T-helper 9 cell (primary cell): ENCODE results near the gene DAPK3.
"Not testable (repeated sequence)": the region's sequence is repeated elsewhere in the genome, so short reads cannot be mapped to it uniquely, and the experiment has no call there.

Experiments used
- DNase-seq: peaks from one replicate; pipeline ENCODE4 v3.0.0-alpha.2; 2020

DAPK3 gene

DNA sequence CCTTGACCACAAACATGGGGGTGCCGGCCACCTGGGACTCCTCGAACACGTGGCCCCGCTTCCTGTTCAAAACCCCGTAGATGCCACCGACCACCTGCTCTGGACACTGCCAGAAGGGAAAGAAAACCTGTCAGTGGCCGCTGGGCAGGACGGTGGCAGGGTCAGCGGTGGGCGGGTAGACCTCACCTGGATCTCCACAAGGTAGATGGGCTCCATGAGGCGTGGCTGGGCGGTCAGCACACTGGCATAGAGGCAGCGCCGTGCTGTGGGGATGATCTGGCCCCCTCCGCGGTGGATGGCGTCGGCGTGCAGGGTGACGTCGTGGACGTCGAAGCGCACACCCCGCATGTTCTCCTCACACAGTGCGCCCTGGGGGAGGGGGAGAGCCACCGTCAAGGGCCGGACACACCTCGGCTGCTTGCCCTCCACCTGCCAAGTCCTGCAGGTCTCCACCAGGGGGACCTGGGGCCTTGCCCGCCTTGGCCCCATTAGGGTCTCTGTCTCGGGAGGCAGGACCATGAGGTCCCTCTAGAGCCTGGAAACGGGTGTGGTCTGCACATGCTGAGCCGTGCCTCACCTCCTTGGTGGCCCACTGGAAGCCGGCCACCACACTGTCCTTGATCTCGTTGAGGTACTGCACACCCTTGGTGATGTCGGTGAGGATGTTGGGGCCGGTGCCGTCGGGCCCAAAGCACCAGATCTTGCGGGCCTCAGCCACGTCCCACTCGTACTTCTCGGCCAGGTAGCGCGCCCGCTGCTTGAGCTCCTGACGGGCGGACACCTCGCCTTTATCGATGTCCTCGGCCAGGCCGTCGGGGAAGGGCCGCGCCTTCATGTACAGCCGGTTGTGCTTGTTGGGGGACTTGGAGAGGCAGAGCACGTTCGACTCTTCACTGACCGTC, 6.6 kb upstream of the DAPK3 start:
- no peak for DNase-seq

DNA sequence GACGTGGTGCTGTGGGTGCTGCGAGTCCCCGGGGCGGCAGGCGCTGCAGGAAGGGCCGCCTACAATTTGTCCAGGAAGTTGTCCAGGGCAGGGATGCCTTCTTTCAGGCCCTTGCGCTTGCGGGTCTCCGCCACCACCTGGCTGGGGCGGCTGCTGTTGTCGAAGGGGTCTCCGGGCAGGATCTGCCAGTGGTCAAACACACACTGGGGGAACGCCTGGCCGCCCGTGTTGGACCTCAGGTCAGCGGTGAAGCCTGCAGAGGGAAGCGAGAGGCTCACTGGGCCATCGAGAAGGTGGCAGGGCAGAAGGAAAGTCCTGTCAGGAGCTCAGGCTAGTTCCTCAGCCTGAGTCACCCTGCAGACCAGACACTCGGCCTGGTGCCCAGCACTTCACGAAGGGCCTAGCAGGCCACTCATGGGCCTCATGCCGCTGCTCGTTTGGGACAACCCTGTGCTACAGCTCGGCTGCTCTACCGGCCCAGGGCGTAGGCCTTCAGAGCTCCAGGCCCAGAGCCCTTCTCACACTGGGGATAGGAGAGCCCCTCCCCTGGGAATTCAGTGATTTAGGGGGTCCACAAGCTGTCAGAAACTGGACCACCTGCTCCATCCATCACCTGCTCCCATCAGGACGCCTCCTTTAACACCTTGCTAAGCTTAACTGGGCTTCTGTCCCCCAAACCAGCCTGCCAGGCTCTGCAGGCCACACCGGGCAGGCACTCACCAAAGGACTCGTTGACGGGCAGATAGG, 5.8 kb upstream of the DAPK3 start:
- DNase-seq: no peak

DNA sequence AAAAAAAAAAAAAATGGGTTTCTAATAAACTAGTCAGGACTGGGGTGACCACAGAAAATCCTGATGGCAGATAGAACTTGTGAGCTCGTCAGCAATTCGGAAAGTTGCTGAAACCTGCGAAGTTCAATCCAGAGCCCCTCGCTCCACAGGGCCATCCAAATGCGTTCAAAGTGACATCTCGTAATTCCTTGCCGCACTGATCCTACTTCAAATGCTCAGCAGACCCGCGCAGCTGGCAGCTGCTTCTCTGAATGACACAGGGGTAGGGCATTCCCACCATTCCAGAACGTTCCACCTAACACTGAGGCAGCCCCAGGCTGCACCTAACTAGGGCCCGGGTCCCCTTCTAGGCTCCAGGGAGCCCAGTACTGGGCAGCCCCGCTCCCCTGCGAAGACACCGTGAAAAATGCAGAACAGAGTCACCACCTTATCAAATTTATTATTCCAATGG, 4.8 kb upstream of the DAPK3 start:
- no peak for DNase-seq

DNA sequence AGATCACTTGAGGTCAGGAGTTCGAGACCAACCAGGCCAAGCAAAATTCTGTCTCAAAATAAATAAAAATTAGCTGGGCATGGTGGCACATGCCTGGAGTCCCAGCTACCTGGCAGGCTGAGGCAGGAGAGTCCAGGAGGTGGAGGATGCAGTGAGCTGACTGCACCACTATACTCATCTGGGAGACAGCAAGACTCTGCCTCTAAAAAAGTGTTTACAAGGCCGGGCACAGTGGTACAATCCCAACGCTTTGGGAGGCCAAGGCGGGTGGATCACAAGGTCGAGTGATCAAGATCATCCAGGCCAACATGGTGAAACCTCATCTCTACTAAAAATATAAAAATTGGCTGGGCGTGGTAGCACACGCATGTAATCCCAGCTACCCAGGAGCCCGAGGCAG, 4.2 kb upstream of the DAPK3 start:
- no peak for DNase-seq

DNA sequence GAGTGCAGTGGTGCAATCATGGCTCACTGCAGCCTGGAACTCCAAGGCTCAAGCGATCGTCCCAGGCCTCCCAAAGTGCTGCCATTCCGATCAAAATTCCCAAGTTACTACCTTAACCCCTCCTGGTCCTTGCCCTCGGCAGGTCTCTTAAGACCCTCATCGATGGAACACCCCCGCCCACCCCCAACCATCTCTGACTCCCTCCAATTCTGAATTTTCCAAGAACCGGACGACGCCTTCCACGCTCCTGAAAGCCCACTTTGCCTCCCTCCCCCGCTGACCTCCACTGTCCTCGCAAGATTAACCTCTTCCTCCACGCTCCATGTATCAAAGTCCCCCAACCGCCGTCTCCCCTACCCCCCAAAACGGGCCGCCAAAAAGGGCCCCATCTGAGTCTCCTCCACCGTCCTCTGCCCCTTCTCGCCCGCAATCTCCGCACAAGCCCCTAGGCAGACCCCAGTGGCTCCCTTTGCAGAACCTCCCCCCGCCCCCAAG, 539 bp downstream of the DAPK3 start:
- DNase-seq: no peak

DNA sequence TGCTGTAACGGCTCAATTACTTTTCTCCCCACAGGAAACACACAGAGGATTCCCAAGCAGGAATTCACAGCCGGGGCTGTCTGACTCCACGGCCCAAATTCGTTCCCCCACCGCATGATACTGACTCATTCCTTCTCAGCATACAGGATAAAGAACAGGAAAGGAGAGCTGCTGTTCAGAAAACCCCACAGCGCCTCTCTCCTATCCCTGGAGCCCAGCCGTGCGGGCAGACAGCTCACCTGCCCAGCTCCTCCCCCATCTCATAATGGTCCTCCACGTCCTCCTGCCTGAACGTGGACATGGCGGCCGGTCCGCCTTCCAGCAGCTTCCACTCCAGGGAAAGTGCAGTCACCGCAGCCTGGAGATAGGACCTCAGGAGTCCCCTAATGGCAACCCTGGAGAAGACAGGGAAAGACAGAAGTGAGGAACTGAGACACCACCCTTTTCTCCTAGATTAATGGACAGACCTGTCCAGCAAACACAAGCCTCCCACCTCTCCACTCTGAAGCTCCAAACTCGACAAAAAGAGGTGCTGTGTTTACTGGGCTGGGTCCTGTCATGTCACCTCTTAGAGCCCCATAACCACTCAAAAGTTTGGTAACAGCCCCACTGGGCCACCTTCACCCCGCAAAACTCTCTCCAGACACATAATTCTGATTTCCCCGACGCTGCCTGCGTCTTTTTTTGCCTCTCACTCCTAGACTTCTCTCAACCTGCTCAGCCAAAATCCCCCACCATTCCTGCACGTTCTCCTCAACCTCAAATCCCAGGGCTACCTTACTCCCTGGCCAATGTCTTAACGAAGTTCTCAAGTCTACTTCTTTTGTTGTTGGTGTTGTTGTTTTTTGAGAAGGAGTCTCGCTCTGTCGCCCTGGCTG, 1.2 kb downstream of the DAPK3 start:
- DNase-seq: no peak

DNA sequence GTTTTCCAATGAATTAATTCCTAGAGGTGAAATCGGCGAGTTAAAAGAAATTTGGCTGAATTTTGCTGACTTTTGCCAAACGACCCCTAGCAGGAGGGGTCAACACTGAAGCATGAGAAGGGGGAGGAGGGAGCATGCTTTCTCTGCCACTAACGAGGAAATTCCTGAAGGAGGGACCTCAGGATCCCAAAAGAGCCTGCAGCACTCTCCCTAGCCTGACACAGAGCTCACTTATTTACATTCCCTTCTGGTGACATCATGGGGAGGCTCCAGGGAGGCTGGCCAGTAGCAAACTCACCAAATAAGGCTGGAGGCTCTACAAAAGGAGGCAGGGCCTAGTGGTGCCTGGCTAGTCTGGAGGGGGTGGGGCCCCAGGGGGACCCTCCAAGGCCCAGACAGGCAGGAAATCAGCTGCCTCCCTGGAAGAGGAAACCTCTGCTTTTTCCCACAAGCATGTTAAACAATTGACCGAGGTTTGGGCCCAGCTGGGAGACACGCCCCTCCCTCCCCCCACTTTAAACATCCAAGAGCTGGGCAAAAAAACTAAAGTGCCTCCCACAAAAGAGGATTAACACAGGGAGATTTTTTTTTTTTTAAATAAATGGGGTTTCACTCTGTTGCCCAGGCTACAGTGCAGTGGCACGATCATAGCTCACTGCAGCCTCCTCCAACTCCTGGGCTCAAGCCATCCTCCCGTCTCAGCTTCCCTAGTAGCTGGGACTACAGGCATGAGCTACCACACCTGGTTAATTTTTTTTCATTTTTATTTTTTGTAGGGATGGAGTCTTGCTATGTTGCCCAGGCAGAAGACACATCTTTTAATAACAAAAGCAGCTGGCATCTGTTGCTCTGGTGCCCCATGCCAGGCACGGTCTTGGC, 2.1 kb downstream of the DAPK3 start:
- DNase-seq: no peak

DNA sequence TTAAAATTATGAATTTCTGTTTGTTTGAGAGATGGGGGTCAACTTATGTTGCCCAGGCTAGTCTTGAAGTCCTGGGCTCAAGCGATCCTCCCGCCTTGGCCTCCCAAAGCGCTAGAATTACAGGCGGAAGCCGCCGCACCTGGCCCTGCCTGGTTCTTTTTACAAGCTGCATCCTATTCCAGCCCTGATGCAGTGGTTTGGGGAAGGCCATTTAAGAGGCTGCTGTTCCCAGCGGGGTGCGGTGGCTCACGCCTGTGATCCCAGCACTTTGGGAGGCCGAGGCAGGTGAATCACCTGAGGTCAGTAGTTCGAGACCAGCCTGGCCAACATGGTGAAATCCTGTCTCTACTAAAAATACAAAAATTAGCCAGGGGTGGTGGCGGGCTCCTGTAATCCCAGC, 2.9 kb downstream of the DAPK3 start:
- not testable (repeated sequence) for DNase-seq

DNA sequence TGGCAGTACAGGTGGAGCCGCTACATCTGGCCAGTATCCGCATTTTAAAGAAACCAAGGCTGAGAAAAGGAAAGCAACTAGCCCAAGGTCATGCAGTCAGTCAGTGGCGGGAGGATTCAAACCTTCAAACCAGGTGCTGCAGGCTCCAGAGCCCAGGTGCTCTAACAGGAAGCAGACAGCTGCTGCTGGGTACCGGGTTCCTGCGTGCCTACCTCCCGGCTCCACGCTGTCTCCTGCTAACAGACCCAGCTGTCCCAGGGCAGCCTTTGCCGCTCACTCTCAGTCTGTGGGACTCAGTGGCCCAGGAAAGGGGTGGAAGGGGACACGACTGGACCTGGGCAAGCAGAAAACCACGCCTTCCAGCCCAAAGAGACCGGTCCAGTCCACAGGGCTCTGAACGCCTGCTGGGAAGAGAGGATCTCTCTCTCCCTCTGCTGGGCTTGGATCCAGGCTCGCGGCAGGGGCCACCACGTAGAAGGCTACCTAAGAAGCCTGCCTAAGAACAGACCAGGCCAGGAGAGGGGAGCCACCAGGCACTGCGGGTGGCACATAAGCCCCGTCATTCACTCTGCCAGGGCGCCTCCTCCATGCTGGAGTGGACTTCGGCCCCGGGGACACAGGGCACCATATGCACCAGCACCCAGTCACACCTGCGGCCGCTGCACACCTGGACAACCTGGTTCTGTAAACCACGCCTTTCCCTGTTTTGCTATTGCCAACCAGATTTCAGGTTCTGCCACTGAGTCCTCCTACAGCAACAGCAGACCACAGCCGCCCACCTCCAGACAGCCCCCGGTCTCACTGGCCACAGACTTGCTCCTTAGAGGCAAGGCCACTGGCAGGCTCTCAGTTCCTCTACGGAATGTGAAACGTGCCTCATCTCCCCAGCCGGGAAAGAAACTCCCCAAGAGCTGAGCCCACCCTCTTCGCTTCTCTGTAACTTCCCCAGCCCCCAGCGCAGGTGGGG, 4.6 kb downstream of the DAPK3 start:
- DNase-seq: no peak

DNA sequence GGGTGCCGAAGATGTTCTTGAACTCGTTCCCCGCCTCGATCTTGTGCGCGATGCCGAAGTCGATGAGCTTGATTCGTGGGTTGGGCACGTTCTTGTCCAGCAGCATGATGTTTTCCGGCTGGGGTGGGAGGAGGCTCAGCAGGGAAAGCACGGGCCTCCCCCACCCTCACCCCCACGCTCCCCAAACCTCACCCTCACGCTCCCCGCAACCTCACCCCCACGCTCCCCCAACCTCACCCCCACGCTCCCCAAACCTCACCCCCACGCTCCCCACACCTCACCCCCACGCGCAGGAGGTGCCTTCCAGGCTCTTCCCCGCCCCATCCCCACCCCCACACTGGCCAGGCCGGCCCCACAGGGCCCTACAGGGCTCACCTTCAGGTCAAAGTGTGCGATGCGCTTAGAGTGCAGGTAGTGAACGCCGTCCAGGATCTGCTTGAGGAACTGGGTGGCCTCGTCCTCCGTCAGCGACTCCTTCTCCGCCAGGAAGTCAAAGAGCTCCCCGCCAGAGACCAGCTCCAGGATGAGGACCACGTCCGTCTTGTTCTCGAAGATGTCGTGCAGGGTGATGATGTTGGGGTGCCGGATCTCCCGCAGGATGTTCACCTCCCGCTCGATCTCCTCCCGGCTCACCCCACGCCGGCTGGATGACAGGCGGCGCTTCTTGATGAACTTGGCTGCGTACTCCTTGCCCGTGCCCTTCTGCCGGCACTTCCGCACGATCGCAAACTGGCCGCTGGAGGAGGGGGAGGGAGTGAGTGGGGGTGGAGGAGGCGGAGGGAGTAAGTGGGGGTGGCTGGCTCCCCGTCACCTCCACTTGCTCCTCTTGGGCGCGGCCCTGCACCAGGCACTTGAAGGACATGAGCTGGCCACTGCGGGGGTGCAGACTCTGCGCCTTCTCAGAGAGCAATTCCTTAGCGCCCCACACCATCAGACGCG, 6.4 kb downstream of the DAPK3 start:
- DNase-seq: no peak

DNA sequence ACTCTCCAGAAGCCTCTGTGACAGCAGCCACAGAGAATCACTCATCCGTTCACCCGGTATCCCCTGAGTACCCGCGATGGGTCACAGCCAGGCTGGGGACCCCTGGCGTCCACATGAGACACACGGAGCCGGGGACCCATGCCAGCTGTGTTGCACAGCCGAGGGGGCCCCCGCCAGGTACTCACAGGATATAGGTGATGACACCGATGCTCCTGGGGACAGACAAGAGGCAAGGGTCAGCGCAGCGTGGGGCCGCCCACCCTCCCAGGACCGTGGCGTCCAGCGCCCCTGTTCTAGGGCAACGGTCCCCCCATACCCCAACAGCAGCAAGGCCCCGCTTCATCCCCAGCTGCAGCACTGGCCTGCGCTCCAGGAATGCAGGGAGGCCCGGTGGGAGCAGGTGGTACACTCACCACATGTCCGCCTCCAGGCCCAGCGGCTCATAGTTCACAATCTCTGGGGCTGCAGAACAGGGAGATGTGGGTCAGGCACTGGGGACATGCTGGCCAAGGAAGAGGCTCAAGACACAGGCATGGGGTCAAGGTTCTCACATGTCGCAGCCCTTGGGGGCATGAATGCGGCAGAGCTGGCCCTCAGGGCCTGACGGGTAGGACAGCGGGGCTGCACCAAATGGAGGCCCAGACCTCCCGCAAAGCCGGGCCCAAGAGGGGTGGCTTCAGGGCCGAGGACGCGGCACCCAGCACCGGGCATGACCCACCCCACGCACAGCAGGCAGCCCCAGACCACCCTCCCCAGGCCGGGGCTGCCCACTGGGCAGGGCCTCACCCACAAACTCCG, 7.2 kb downstream of the DAPK3 start:
- DNase-seq: no peak

DNA sequence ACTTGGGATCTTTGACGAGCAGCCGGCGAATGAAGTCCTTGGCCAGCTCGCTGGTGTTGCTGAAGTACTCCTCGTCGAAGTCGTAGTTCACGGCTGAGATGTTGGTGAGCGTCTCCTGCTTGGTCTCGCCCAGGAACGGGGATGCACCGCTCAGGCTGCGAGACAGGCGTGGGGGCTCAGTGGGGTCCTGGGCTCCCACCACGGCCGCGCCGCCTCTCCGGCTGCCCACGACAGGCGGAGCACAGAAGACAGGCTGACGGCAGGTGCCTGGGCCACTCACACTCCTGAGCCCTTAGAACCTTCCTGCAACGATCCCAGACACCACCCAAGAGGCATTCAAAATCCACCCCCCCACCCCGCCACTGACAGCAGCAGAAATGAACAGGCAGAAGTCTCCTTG, 9.9 kb downstream of the DAPK3 start:
- no peak for DNase-seq

DNA sequence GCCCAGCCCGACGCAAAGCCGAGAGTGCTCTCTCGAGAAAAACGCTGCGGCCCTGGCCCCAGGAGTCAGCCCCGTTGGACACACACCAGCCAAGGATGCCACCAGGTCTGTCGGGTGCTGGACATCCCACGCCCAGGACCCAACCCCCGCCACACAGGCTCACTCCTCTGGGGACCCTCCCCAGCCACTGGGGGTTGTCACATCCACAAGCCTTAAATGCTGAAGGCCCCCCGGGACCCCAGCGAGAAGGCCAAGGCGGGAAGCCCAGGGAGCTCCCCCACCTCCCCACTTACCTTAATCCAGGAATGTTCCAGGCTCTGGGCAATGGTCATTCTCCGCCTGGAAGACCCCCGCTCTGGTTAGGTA, 11.2 kb downstream of the DAPK3 start:
- no peak for DNase-seq

DNA sequence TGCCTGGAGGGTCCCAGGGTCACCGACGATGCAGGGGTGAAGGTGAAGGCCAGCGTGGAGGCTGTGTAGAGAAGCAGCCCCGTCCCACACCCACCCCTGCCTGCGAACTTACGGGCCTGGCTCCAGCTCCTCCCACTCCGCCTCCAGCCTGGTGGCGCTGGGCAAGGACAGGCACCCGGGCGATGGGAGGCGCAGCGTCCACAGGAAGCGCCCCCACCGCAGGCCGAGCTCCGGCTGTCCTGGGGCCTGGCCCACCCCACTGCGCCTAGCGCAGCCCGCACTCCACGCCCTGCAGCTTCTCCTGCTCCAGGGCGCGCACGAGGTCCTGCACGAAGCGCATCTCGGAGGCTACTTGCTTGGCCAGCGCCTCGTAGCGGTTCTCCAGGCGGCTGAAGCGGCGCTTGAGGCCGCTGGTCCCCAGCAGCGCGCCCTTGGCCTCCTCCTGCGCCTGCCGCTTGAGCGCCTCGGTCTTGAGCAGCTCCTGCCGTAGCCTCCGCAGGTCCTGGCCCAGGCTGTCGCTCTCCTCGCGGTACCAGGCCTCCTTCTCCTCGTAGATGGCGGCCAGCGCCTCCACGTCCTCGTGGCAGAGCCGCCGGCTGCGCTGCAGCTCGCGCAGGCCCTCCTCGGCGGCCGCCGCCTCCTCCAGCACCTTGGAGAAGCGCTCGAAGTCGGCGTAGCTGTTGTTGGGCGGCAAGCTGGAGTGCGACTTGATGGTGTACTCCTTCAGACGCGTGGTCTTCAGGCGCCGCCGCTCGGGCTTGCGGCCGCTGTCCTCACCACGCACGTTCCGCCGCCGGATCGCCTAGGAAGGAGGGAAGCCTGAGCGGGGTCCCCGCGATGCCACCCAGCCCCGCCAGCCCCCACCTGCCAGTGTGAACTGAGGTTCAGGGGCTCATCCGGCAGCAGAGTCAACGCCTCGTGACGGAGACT, 11.8 kb downstream of the DAPK3 start:
- DNase-seq: no peak

DNA sequence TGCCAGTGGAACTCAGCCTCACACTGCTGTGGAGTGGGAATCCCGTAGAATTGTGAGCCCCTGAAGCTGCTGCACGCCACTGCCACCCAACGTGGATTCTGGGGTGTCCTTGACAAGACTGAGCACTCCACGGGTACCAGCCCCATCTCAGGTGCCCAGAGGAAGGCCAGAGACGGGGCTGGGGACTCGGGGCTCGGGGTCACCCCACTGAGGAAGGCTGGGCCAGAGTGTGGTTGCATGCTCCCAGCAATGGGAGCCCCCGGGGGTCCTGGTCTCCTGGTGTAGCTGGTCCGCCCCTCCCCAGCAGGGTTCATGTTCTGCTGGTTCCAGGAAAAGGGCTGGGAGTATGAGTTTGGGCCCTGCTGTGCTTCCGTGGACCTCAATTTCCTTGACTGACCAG, 15.2 kb downstream of the DAPK3 start:
- no peak for DNase-seq

DNA sequence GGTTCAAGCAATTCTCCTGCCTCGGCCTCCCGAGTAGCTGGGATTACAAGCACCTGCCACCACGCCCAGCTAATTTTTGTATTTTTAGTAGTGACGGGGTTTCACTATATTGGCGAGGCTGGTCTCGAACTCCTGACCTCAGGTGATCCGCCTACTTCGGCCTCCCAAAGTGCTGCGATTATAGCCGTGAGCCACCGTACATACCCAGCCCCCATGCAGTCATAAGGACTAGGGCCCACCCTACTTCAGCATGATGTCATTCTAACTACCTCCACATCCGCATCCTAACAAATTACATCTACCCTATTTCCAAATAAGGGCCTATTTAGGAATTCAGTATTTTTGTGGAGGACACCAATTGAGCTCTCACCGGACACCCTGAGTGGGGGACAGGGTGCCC, 15.6 kb downstream of the DAPK3 start:
- DNase-seq: not testable (repeated sequence)

DNA sequence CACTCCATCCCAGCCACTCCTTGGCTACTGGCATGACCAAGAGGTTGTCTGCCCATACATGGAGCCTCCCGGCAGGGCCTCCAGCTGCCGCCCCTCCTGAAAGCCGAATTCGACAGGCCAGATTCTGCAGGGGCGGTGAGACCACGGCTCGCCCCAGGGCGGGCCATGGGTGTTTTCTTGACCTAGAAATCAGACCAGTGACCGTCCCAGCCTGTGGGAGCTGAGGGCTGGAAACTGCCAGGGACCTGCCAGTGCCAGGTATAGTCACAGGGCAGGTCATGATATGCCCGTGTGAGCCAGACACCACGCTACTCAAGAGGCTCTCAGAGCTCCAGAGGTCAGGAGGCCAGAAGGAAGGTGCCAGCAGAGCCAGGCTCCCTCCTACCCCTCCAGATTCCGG, 16.8 kb downstream of the DAPK3 start:
- no peak for DNase-seq
